GM21423 (cell line): ENCODE data around the gene LRRIQ1.

ENCODE experiments used
- ATAC-seq: cut with Tn5 transposase; IDR thresholded peaks from one replicate; pipeline ENCODE4 v1.9.1; 2021; ENCODE audit warnings: mild to moderate bottlenecking, moderate library complexity; ENCODE audit not compliant: unreplicated experiment

The LRRIQ1 gene

GRCh38 chr12:85280165-85280983 is 244.2 kb downstream of the LRRIQ1 start, which contains the start of gene ALX1:
Gene ALX1 (plus strand): TSS chr12:85280220. CDS start chr12:85280262, 42 bp downstream.
- peak; percentile 62 for ATAC-seq

GRCh38 chr12:85280984-85281630 is 245.0 kb downstream of the LRRIQ1 start:
- no peak for ATAC-seq

- ATAC-seq = no peak
These were observed 245.6 kb downstream of the LRRIQ1 start for GRCh38 chr12:85281636-85282312.

GRCh38 chr12:85283560-85283959 is 247.4 kb downstream of the LRRIQ1 start:
- ATAC-seq = no peak
